ENCODE results near the gene COX7A2.

Gene COX7A2

DNA sequence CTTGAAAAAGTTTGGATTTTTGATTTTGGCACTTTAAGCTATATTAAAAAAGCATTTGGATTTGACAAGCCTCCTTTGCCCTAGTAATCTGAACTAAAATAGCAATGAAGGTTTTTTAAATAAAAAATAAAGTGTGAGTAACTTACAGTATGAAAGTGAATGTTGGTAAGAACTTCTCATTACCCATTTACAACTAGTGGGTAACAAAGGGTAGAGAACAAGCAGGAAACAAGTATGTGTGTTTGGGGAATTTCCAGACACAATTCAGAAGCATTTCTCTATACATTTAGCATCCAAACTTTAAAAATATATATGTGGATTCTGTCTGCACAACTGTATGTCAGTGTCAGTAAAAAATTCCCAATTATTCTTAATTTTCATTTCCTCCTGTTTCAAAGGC, 38.1 kb upstream of the COX7A2 start:
- TF ChIP-seq, protein P1, sequence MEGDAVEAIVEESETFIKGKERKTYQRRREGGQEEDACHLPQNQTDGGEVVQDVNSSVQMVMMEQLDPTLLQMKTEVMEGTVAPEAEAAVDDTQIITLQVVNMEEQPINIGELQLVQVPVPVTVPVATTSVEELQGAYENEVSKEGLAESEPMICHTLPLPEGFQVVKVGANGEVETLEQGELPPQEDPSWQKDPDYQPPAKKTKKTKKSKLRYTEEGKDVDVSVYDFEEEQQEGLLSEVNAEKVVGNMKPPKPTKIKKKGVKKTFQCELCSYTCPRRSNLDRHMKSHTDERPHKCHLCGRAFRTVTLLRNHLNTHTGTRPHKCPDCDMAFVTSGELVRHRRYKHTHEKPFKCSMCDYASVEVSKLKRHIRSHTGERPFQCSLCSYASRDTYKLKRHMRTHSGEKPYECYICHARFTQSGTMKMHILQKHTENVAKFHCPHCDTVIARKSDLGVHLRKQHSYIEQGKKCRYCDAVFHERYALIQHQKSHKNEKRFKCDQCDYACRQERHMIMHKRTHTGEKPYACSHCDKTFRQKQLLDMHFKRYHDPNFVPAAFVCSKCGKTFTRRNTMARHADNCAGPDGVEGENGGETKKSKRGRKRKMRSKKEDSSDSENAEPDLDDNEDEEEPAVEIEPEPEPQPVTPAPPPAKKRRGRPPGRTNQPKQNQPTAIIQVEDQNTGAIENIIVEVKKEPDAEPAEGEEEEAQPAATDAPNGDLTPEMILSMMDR (IDR thresholded peaks at IDR 0.05; ENCODE audit: low read depth, low read length), result no peak
- no peak overlapping the region for H3K4me3 ChIP-seq (ENCODE audit: low read depth, low read length)
- in situ Hi-C loops (cut with HindIII; ENCODE audit: low sequenced_read_pairs), result no loop called here
- DNase-seq (ENCODE audit: low read depth, low spot score), result no peak

DNA sequence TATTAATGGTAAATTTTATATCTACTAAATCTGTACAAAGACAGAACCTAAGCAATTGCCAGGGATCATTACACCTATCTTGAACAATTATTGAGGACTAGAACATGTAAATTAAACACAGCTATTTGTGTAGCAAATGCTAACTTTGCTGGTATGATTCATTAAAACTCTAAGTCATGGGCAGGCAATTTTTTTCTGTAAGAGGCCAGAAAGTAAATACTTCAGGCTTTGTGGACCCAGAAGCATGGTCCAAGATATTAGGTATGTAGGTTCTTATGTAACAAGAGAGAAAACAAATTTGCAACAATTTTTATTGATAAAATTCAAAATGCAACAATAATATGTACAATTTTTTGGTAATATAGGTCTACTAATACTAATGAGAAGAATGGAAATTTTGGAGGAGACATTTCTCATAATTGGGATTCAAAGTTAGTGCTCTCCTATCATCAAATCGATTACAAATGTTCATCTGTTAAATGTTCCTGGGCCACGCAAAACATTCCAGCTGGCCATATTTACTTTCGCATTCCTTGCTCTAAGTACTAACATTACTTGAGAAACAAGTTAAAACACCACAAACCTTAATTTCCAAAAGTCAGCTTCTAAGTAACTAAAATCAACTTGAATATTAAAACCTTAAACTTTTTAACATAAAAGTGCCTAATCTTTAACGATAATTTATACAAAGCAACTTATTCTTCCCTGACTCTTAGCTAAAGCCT, 36.7 kb upstream of the COX7A2 start:
- TF ChIP-seq, protein P1 (IDR thresholded peaks at IDR 0.05; ENCODE audit: low read depth, low read length), result no peak
- H3K4me3 ChIP-seq (ENCODE audit: low read depth, low read length), result no peak overlapping the region
- in situ Hi-C loops (cut with HindIII; ENCODE audit: low sequenced_read_pairs), result no loop called here
- DNase-seq (ENCODE audit: low read depth, low spot score), result no peak

DNA sequence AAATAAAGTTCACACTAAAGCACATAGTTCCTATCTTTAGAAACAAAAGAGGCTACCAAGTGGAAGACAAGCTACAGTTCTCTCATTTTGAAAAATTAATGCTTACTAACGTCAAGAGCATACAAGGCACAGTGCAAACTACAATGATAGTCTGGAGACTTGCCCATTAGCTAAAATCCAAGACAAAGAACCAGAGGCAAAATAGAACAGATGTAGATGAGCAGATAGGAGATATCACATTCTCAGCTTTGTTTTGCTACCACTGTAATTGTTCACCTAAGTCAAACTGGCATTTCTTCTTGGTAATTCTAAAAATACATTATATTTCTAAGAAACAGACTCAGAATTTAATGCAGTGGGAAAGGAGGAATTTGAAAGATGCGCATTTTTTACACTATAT, 35.8 kb upstream of the COX7A2 start:
- DNase-seq (ENCODE audit: low read depth, low spot score), result no peak
- no peak overlapping the region for H3K4me3 ChIP-seq (ENCODE audit: low read depth, low read length)
- TF ChIP-seq, protein P1 (IDR thresholded peaks at IDR 0.05; ENCODE audit: low read depth, low read length), result no peak
- in situ Hi-C loops (cut with HindIII; ENCODE audit: low sequenced_read_pairs), result no loop called here

DNA sequence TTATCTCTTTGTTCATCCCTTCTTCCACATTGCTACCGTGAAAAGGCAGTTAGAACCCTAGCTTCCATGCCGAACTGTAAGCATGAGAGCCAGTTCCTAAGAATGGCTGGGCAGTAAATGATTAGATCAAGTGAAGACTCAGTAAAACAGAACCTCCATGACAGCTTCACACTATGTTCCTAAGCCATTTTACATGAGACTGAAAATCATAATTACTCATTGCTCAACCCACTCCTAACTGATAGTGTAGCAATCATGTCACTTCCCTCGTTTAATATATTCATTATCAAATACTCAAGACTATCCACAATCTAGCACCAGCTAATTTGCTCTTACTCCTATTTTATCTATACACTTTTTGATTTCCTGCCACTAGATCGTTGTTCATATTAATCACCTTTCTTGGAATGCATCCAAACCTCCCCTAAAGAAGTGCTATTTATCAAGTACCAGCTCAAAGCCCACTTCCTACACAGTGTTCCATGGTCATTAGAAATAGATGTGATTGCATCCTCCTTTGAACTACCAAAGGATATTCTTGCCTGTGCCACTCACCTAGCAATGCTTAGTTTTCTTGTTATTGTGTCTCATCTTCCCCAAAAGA, 35.0 kb upstream of the COX7A2 start:
- no peak for DNase-seq (ENCODE audit: low read depth, low spot score)
- TF ChIP-seq, protein P1 (IDR thresholded peaks at IDR 0.05; ENCODE audit: low read depth, low read length), result no peak
- in situ Hi-C loops (cut with HindIII; ENCODE audit: low sequenced_read_pairs), result no loop called here
- H3K4me3 ChIP-seq (ENCODE audit: low read depth, low read length), result no peak overlapping the region

DNA sequence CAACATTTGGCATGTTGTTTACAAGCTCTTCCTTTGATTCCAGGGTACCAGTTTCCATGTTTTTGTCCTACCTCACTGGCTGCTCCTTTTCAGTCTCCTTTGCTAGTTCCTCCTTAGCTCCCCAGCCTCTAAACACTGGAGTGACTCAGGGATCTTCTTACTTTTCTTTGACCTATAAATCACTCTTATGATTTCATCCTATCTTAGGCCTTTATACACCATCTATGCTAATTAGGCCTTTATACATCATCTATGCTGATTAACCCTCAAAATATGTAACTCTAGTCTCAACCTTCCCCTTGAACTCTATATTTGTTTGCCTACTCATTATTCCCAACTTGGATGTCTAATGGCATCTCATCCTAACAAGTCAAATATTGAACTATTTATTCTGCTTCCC, 31.5 kb upstream of the COX7A2 start:
- TF ChIP-seq, protein P1 (IDR thresholded peaks at IDR 0.05; ENCODE audit: low read depth, low read length), result no peak
- peak; percentile 75 for DNase-seq (ENCODE audit: low read depth, low spot score)
- in situ Hi-C loops (cut with HindIII; ENCODE audit: low sequenced_read_pairs), result no loop called here
- no peak overlapping the region for H3K4me3 ChIP-seq (ENCODE audit: low read depth, low read length)

DNA sequence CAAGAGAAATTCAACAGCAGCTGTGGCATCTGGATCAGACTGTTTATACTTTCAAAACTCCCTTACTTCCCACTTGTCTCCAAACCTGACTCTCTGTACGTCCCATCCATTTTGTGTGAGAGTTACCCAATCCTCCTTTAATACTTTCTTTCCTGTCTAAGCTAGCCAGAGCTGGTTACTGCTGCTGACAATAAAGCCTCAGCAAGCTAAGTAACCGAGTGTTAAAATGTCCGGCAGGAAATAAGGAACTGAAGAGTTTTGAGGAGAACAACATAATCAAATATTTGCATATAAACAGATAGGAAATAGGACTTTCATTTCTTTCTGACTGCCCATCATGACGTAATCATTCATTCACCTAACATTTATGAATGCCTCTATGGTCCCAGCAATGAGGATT, 29.4 kb upstream of the COX7A2 start:
- in situ Hi-C loops (cut with HindIII; ENCODE audit: low sequenced_read_pairs), result no loop called here
- TF ChIP-seq, protein P1 (IDR thresholded peaks at IDR 0.05; ENCODE audit: low read depth, low read length), result no peak
- no peak for DNase-seq (ENCODE audit: low read depth, low spot score)
- H3K4me3 ChIP-seq (ENCODE audit: low read depth, low read length), result no peak overlapping the region

Data from astrocyte of the spinal cord (primary cell).